ACHN (cell line): ENCODE results near the gene AIP.

Source experiments
- DNase-seq: peaks from one replicate; pipeline ENCODE4 v3.0.0-alpha.2; 2015
- in situ Hi-C: cut with HindIII; loops from 2 replicates; pipeline ENCODE4 v1.10.0; 2017; ENCODE audit warnings: low sequenced_read_pairs, low pct_ligation_motif_present, low pct_unique_long_range_greater_than_20kb

Gene AIP

GRCh38 chr11:67442504-67443404 lies 40.1 kb upstream of the AIP start:
- in situ Hi-C loops, result no loop called here
- no peak for DNase-seq

- no peak for DNase-seq
- in situ Hi-C loops, result no loop called here
These were observed 37.3 kb upstream of the AIP start for GRCh38 chr11:67445515-67445914.

GRCh38 chr11:67448220-67448609 lies 34.6 kb upstream of the AIP start:
- no peak for DNase-seq
- in situ Hi-C loops, result no loop called here

DNA sequence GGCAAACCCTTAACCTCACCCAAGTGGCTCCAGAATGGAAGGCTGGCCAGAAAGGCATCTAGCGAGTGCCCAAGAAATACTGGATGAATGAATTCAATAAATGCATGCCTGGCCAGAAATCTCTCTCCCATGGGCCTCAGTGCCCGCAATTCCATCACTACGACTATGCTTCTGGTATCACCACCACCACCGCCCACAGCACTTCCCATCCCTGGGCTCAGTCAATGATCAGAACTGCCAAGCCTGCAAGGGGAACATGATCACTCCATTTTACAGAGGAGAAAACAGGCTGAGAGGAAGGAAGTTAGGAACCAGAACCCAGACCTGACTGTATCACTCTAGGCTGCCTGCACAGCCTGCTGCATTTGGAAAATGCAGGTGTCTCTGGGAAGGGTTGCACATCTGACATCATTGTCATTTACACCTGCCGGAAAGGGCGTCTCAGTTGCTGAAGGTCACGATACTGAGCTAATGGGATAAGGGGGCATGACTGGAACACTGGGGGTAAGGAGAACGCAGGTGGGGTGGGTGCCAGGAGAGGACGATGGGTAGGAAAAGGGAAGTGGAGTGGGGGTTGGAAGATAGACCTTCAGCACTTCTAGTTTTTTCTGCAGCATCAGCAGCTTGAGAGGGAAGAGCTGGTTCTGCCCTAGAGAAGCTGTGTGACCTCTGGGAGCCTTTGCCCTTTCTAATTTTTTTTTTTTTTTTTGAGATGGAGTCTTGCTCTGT lies 33.5 kb upstream of the AIP start:
- in situ Hi-C loops, result no loop called here
- DNase-seq, result no peak

- in situ Hi-C loops, result no loop called here
- DNase-seq, result no peak
These were observed 31.8 kb upstream of the AIP start for GRCh38 chr11:67450796-67451657.

DNA sequence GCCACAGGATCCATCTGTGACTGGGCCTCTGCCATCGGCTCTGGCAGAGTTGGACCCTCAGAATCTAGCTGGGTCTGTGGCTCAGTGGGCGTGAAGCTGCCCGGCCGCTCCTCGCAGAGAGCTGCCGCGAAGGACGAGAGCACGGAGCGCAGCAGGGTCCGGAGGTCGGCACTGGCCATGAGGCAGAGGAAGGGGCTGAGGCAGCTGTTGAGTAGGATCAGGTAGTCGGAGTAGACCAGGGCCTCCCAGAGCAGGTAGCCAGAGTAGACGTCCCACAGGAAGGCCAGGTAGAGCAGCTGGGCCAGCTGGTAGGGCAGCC lies 31.2 kb upstream of the AIP start:
- DNase-seq, result no peak
- in situ Hi-C loops, result no loop called here

DNA sequence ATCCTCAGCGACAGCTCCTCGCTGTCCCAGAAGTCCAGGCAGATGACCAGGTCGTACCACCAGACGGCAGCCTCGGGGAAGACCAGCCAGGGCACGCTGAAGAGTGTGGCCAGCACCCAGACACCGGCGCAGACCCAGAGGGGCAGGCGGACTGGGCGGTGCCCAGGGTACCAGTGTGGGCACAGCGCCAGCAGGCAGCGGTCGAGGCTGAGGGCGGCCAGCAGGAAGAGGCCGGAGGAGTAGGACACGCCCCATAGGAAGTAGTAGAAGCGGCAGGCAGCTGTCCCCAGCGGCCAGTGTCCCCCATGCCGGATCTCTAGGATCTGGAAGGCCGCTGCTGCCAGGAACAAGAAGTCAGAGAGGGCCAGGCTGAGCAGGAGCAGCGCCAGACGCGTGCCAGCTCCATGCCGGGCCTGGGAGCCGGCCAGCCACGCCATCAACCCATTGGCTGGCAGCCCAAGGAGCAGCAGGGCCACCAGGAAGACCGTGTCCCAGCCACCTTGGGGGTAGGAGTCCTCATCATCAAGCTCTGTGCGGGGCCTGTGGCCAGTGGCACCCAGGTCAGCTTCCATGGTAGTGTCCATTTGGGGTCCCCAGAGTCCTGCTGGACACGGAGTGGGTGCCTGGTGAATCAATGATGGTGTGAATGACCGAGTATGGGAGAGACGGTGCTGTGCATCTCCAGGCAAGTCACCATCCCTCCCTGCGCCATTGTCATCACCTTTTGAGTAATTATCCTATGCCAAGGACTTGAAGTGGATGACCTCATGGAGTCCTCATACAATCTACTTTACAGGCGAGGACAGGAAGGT lies 30.5 kb upstream of the AIP start, which contains the start of gene GPR152:
Gene GPR152, minus strand, starts transcription at position 589 of the 812 bp plus-strand sequence. Its CDS starts 5 bp downstream, at position 584.
- in situ Hi-C loops, result no loop called here
- no peak for DNase-seq

DNA sequence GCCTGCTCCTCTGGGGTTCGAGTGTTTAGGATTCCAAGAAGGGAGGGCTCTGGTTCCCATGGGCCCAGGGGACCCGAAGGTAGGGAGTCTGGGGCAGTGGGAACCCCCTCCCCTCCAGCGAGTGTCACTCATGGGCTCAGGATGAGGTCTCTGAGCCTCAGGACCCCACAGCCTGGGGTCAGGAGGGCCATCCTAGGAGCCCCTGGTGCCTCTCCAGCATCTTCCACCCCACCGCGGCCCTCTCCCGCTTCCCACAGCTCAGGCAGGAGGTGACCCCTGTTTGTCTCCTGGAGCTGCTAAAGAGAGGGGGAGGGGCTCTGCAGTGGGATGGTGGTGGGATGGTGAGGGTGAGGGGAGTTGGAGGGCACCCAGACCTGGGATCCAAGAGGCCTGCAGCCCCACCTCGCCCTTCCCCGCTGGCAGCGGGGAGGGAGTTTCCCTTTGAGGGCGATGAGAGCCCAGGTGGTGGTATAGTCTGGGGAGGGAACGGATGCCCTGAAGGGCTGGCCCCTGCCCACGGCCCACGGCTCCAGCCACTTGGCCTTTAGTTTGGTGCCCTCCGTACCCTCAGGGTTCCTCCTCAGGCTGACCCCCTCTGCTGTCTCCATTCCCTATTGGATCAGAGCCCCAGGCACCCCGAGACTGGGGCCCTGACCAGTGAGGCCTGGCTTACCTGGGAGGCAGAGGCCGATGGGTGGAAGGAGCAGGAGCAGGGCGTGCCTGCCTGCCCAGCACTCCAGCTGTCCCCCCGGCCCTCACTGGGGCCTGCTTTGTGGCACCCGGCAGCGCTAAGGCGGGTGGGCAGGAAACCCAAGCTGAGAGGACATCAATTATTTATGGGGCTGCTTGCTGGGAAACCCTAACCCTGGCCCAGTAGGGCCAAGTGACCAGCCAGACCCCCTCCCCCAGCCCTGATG lies 28.8 kb upstream of the AIP start:
- DNase-seq, result no peak
- in situ Hi-C loops, result no loop called here

GRCh38 chr11:67455054-67455453 lies 27.8 kb upstream of the AIP start, which contains the start of gene CABP4:
CABP4 (plus strand) TSS chr11:67455354; CDS start chr11:67455424, 70 bp downstream.
- in situ Hi-C loops, result no loop called here
- DNase-seq, result no peak

DNA sequence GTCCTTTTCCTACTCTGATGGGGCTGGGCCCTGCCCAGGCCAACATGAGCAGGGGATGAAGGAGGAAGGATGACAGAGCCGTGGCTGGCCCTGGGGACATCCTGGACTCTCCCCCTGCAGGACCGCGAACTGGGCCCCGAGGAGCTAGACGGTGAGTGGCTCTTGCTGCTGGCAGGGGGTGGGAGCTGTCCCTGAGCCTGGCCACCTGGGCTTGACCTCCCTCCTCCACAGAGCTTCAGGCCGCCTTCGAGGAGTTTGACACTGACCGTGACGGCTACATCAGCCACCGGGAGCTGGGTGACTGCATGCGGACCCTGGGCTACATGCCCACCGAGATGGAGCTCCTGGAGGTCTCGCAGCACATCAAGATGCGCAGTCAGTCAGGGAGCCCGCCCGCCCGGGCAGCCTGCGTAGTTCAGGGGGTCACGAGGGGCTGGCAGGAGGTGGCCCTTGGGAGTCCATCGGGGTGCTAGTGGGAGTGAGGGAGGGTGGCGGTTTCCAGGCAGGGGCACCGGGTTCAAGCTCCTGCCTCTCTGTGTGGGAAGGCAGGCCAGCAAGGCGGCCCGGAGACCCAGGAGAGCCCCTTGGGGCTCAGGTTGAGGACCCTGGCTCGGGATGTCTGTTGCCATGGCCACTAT lies 26.6 kb upstream of the AIP start:
- in situ Hi-C loops, result no loop called here
- DNase-seq, result no peak

- in situ Hi-C loops, result no loop called here
- no peak for DNase-seq
These were observed 25.4 kb upstream of the AIP start for GRCh38 chr11:67457453-67457852.

DNA sequence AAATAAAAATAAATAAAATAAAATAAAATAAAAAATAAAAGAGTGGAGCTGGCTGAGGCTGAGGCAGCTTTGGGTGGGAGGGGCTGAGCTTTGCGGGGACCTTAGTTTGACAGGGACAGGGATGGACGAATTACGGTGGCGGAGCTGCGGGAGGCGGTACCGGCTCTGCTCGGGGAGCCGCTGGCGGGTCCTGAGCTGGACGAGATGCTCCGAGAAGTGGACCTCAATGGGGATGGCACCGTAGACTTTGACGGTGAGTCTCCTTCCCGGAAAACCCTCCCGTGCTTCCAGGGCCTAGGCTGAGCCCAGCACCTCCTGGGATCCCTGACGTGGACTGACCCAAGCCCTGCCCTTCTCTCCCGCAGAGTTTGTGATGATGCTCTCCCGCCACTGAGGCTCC lies 24.6 kb upstream of the AIP start:
- in situ Hi-C loops, result no loop called here
- no peak for DNase-seq

DNA sequence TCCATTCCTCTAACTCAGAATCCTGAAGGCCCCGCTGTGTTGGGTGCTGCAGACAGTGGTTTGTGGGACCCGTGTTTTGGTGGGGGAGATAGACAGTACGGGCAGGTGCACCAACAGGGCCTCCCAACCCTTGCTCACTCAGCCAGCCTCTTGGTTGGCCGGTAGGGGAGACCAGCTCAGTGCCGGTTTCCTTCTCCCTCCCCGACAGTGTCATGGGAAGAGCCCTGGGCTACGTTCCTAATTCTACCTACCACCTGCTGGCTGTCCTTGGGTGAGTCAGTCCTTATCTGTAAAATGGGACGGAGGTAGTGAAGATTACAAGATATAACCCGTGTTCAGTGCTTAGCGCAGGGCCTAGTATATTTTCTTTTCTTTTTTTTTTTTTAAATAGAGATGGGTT lies 19.6 kb upstream of the AIP start:
- DNase-seq, result no peak
- in situ Hi-C loops, result no loop called here

DNA sequence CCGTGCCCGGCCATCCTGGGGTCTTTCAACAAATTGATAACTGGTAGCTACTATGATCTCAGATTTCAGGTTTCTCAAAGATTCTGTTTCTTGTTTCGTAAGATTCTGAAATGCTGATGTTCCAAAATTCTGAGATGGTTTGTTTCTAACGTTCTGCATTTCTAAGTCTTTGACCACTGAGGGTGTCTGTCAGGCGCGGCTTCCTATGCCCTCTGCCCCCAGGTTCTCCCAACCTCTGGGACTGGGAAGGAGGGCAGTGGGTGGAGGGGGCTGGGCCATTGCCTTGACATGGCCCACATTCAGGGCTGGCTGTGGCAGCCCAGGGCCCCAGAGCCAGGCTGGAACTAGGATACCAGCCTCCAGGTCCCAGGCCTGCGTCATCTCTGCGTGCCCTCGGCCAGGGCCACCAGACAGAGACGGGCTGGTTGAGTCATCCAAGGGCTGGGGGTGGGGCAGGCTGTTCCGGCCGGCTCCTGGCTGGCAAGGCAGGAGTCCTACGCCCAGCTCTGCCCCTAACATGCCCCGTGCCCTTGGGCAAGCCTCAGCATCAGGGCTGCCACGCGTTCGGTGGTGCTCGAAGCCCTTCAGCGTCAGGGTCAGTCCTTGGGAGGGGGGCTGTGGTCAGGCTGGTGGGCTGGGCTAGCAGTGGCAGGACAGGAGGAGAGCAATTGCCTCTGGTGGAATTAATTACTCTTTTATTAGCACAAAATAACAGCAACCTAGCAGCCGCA lies 19.0 kb upstream of the AIP start:
- DNase-seq, result peak; percentile 65
- in situ Hi-C loops, result no loop called here

GRCh38 chr11:67464411-67465188 lies 18.2 kb upstream of the AIP start:
- DNase-seq, result peak; percentile 88
- in situ Hi-C loops, result no loop called here

GRCh38 chr11:67465189-67465510 lies 17.7 kb upstream of the AIP start:
- in situ Hi-C loops, result no loop called here
- DNase-seq, result no peak
